Neural crest cell (in vitro differentiated cells): ENCODE data around the gene FHOD3. TPM values are rescaled to one million over a fixed set of nuclear protein-coding genes. Genes with fewer than 3 reads are reported as not detected.

Experiments
- DNase-seq: peaks from one replicate; pipeline ENCODE4 v3.0.0; 2021; ENCODE audit warnings: low read depth, mixed read lengths, low spot score
- H3K27ac Mint-ChIP-seq: one replicate; pipeline ENCODE4 v1.8.0; 2021; ENCODE audit warnings: mild to moderate bottlenecking, mixed read lengths; ENCODE audit not compliant: unreplicated experiment
- H3K27me3 Mint-ChIP-seq: 2 replicates; pipeline ENCODE4 v1.8.0; 2021; ENCODE audit warnings: low read depth, mild to moderate bottlenecking, mixed read lengths
- H3K36me3 Mint-ChIP-seq: 2 replicates; pipeline ENCODE4 v1.8.0; 2021; ENCODE audit warnings: low read depth, mild to moderate bottlenecking, mixed read lengths
- H3K4me1 Mint-ChIP-seq: 2 replicates; pipeline ENCODE4 v1.8.0; 2021; ENCODE audit warnings: mixed read lengths
- H3K4me3 Mint-ChIP-seq: one replicate; pipeline ENCODE4 v1.8.0; 2021; ENCODE audit warnings: mild to moderate bottlenecking, mixed read lengths
- H3K9me3 Mint-ChIP-seq: 2 replicates; pipeline ENCODE4 v1.8.0; 2021; ENCODE audit warnings: mixed read lengths
- total RNA-seq: library from RNA; stranded (reverse); gene quantifications from 2 replicates; pipeline ENCODE4 v1.2.1, GENCODE V29; 2021
- TF ChIP-seq, protein P1 (sequence below): fragments of 200-600 bp; sonication (generic); conservative IDR thresholded peaks from 2 replicates; pipeline ENCODE4 v1.5.0; 2021; ENCODE audit warnings: antibody characterized with exemption, mild to moderate bottlenecking

Gene FHOD3
- total RNA-seq, 1 donor from 2014 or later: 28.6 TPM

GRCh38 chr18:36331521-36331971 is 34.0 kb downstream of the FHOD3 start:
- no peak overlapping the region for H3K4me3 Mint-ChIP-seq
- no peak for DNase-seq
- no peaks in the 10 kb centered on the region for H3K36me3 Mint-ChIP-seq
- H3K9me3 Mint-ChIP-seq: no peaks in the 10 kb centered on the region
- TF ChIP-seq, protein P1, sequence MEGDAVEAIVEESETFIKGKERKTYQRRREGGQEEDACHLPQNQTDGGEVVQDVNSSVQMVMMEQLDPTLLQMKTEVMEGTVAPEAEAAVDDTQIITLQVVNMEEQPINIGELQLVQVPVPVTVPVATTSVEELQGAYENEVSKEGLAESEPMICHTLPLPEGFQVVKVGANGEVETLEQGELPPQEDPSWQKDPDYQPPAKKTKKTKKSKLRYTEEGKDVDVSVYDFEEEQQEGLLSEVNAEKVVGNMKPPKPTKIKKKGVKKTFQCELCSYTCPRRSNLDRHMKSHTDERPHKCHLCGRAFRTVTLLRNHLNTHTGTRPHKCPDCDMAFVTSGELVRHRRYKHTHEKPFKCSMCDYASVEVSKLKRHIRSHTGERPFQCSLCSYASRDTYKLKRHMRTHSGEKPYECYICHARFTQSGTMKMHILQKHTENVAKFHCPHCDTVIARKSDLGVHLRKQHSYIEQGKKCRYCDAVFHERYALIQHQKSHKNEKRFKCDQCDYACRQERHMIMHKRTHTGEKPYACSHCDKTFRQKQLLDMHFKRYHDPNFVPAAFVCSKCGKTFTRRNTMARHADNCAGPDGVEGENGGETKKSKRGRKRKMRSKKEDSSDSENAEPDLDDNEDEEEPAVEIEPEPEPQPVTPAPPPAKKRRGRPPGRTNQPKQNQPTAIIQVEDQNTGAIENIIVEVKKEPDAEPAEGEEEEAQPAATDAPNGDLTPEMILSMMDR: no peak
- peak overlapping the region; percentile 72 for H3K27ac Mint-ChIP-seq
- no peaks in the 10 kb centered on the region for H3K27me3 Mint-ChIP-seq
- peaks cover 24% of the 10 kb centered on the region for H3K4me1 Mint-ChIP-seq

- Mint-ChIP-seq H3K4me1 (peaks cover 24% of the 10 kb centered on the region), H3K36me3 (no peaks in the 10 kb centered on the region), H3K27me3 (no peaks in the 10 kb centered on the region), H3K27ac (no peak overlapping the region), H3K4me3 (no peak overlapping the region), H3K9me3 (no peaks in the 10 kb centered on the region)
- TF ChIP-seq, protein P1: no peak
- no peak for DNase-seq
Observed at GRCh38 chr18:36333414-36333813, 35.9 kb downstream of the FHOD3 start.

DNA sequence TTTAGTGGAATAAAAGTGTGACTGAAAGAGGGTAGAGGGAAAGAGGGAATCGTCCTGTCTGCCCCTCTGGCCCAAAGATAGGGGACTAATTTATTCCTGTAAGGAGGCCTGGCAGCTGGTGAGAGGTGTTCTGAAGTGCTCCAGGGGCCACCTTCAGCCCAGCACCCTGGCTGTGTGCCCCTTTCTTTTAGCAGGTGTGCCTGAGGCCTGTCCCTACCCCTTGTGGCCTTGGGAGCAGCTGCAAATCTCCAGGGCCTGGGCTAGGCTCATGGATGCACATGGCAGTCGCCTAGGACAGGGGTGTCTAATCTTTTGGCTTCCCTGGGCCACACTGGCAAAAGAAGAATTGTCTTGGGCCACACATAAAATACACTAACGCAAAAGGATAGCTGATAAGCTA is 37.3 kb downstream of the FHOD3 start:
- Mint-ChIP-seq H3K27ac (no peak overlapping the region), H3K4me1 (peaks cover 24% of the 10 kb centered on the region), H3K9me3 (no peaks in the 10 kb centered on the region), H3K4me3 (no peak overlapping the region), H3K27me3 (no peaks in the 10 kb centered on the region), H3K36me3 (no peaks in the 10 kb centered on the region)
- TF ChIP-seq, protein P1: no peak
- DNase-seq: no peak

GRCh38 chr18:36335476-36336279 is 38.2 kb downstream of the FHOD3 start:
- TF ChIP-seq, protein P1: no peak
- Mint-ChIP-seq H3K4me3 (no peak overlapping the region), H3K27ac (no peak overlapping the region), H3K9me3 (no peaks in the 10 kb centered on the region), H3K36me3 (no peaks in the 10 kb centered on the region), H3K4me1 (peaks cover 19% of the 10 kb centered on the region), H3K27me3 (no peaks in the 10 kb centered on the region)
- no peak for DNase-seq

DNA sequence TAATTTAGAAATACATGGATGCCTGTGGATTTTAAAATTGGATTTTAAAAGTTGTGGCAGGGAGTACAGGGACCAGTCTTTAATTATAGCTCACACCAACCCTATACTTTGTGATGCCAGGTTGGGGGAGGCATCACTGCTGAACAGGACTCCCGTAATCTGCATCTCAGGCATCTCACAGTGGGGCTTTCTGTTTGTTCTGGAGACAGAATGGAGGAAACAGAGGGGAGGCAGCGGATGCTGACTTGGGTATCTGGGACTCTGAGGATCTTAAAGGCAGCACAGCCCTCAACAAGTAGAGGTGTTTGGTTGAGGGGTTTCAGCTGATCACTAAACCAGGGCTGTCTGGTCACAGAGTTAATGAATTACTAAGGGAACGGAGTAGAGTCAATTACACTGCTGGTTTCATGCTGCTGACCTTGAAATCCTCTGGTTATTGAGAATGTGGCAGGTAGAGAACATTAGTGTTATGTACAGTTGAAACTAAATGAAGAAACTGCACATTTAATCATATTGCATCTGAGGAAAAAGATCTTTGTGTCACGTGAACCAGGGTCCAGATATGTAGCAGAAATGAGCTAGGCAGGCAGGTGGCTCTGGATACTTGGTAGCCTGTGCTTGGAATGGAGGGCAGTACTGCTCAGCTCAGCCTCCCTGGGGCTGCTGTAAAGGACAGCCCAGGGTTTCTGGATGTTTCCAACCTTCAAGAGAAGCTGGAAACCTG is 40.3 kb downstream of the FHOD3 start:
- peaks cover 8% of the 10 kb centered on the region for H3K36me3 Mint-ChIP-seq

More for the DNA sequence above, 40.3 kb downstream of the FHOD3 start:
- H3K27ac Mint-ChIP-seq: no peak overlapping the region
- H3K27me3 Mint-ChIP-seq: no peaks in the 10 kb centered on the region
- H3K9me3 Mint-ChIP-seq: peaks cover 7% of the 10 kb centered on the region
- TF ChIP-seq, protein P1: no peak
- no peak for DNase-seq
- H3K4me1 Mint-ChIP-seq: peaks cover 11% of the 10 kb centered on the region
- no peak overlapping the region for H3K4me3 Mint-ChIP-seq
